Neural cell (in vitro differentiated cells): ENCODE data around the gene UBE2E1.

Source experiments
- EP300 ChIP-seq: fragments of 450-650 bp; conservative IDR thresholded peaks from 2 replicates; pipeline ENCODE4 v1.6.1; 2014; ENCODE audit warnings: antibody characterized with exemption, mild to moderate bottlenecking, moderate library complexity; ENCODE audit not compliant: poor library complexity, severe bottlenecking
- EZH2 ChIP-seq: fragments of 200-600, 300-800 bp; shearing (Covaris generic), sonication (generic); IDR thresholded peaks from 2 replicates; pipeline ENCODE4 v1.6.1; 2014; ENCODE audit warnings: antibody characterized with exemption, low read length, borderline replicate concordance, mild to moderate bottlenecking; ENCODE audit not compliant: insufficient read depth, poor library complexity, severe bottlenecking
- POLR2AphosphoS5 ChIP-seq: IDR thresholded peaks from 2 replicates; pipeline ENCODE4 v1.6.1; 2012
- RAD21 ChIP-seq: fragments of 450-650 bp; conservative IDR thresholded peaks from 2 replicates; pipeline ENCODE4 v1.6.1; 2014; ENCODE audit warnings: antibody characterized with exemption, mild to moderate bottlenecking, moderate library complexity
- REST ChIP-seq: IDR thresholded peaks from 2 replicates; pipeline ENCODE4 v1.6.1; 2012; ENCODE audit warnings: borderline replicate concordance
- TAF1 ChIP-seq: IDR thresholded peaks from 2 replicates; pipeline ENCODE4 v1.6.1; 2012; ENCODE audit warnings: low read depth
- TF ChIP-seq, protein P1 (sequence below): fragments of 450-650 bp; IDR thresholded peaks from 2 replicates; pipeline ENCODE4 v1.5.1; 2014; ENCODE audit warnings: antibody characterized with exemption, mild to moderate bottlenecking, moderate library complexity; ENCODE audit not compliant: poor library complexity, severe bottlenecking

DNA sequence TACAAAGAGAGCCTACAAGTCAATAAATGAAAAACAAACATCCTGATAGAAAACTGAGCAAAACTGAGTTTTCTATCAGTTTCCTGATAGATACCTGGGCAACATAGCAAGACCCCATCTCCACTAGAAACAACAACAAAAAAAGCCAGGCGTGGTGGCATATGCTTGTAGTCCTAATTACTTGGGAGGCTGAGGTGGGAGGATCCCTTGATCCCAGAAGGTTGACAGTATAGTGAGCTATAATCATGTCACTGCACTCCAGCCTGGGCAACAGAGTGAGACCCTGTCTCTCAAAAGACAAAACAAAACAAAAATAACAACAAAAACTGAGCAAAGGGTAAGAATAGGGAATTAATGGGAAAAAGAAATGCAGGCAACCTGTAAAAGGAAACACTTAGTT is 23.9 kb upstream of the UBE2E1 start:
- TF ChIP-seq, protein P1, sequence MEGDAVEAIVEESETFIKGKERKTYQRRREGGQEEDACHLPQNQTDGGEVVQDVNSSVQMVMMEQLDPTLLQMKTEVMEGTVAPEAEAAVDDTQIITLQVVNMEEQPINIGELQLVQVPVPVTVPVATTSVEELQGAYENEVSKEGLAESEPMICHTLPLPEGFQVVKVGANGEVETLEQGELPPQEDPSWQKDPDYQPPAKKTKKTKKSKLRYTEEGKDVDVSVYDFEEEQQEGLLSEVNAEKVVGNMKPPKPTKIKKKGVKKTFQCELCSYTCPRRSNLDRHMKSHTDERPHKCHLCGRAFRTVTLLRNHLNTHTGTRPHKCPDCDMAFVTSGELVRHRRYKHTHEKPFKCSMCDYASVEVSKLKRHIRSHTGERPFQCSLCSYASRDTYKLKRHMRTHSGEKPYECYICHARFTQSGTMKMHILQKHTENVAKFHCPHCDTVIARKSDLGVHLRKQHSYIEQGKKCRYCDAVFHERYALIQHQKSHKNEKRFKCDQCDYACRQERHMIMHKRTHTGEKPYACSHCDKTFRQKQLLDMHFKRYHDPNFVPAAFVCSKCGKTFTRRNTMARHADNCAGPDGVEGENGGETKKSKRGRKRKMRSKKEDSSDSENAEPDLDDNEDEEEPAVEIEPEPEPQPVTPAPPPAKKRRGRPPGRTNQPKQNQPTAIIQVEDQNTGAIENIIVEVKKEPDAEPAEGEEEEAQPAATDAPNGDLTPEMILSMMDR, result no peak
- no peak for TF ChIP-seq REST
- TF ChIP-seq TAF1, result no peak
- TF ChIP-seq EZH2, result no peak
- TF ChIP-seq EP300, result no peak
- TF ChIP-seq RAD21, result no peak
- TF ChIP-seq POLR2AphosphoS5, result no peak
